Measurements from ENCODE around the gene CD6. TPM values are rescaled to one million over a fixed set of nuclear protein-coding genes. Genes with fewer than 3 reads are reported as not detected.

CD6 gene
- total RNA-seq, 3 donors from 2014 or later (not counting 1 experiment from before 2014, with no cell fraction given): 18.9 to 111 (median 85.6) TPM

DNA sequence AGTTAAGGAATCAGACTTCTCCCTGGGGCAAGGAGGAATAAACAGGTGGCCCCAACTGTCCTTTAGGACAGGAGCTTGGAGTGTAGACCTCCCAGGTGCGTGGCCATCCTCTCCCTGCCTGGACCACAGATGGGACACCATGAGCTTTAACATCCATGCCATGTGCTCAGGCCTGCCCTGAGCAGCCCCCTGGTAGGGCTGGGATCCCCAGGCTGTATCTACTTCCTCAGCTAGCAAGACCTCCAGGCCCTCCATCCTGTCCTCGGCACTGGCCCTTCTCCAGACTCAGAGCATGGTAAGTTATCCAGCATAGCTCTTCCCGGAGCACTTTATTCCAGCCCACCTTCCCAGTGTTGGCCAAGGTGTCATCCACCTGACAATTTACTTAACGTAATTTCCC is 5.7 kb downstream of the CD6 start:
- intact Hi-C loops (cut with micrococcal nuclease): no loop called here
- Mint-ChIP-seq H3K27ac (peak overlapping the region in 1 of 2 donors; percentile 88), H3K27me3 (ENCODE audit: low read depth in 2 of 2) (no peaks in the 10 kb centered on the region), H3K4me3 (peak overlapping the region; percentile 73), H3K9me3 (no peaks in the 10 kb centered on the region), H3K36me3 (no peaks in the 10 kb centered on the region), H3K4me1 (peaks cover 22 to 56% of the 10 kb centered on the region in 2 donors)
- WGBS (ENCODE audit: insufficient coverage): 85% methylated on average over 4 of the region's 4 CpGs
- no peak for ATAC-seq
- TF ChIP-seq, protein P1, sequence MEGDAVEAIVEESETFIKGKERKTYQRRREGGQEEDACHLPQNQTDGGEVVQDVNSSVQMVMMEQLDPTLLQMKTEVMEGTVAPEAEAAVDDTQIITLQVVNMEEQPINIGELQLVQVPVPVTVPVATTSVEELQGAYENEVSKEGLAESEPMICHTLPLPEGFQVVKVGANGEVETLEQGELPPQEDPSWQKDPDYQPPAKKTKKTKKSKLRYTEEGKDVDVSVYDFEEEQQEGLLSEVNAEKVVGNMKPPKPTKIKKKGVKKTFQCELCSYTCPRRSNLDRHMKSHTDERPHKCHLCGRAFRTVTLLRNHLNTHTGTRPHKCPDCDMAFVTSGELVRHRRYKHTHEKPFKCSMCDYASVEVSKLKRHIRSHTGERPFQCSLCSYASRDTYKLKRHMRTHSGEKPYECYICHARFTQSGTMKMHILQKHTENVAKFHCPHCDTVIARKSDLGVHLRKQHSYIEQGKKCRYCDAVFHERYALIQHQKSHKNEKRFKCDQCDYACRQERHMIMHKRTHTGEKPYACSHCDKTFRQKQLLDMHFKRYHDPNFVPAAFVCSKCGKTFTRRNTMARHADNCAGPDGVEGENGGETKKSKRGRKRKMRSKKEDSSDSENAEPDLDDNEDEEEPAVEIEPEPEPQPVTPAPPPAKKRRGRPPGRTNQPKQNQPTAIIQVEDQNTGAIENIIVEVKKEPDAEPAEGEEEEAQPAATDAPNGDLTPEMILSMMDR (IDR thresholded peaks at IDR 0.05): no peak
- DNase-seq: no peak
- Histone ChIP-seq H3K4me1 (ENCODE audit: control insufficient read depth, insufficient read depth, low read length) (peaks cover 77% of the 10 kb centered on the region), H3K4me3 (ENCODE audit: low read length) (no peak overlapping the region), H3K27ac (ENCODE audit: low read length) (peak overlapping the region; percentile 5), H3K9me3 (ENCODE audit: control insufficient read depth, insufficient read depth, low read length) (no peaks in the 10 kb centered on the region), H3K27me3 (ENCODE audit: control insufficient read depth, insufficient read depth, low read length) (no peaks in the 10 kb centered on the region), H3K36me3 (ENCODE audit: control insufficient read depth, insufficient read depth, low read length) (no peaks in the 10 kb centered on the region)

- H3K4me3 ChIP-seq (ENCODE audit: low read length): no peak overlapping the region
- Mint-ChIP-seq H3K27me3 (ENCODE audit: low read depth in 2 of 2) (no peaks in the 10 kb centered on the region), H3K27ac (peak overlapping the region in 1 of 2 donors; percentile 88), H3K9me3 (no peaks in the 10 kb centered on the region), H3K36me3 (no peaks in the 10 kb centered on the region), H3K4me3 (peak overlapping the region; percentile 73), H3K4me1 (peaks cover 19 to 50% of the 10 kb centered on the region in 2 donors)
- H3K9me3 ChIP-seq (ENCODE audit: control insufficient read depth, insufficient read depth, low read length): no peaks in the 10 kb centered on the region
- H3K27ac ChIP-seq (ENCODE audit: low read length): peak overlapping the region; percentile 64
- TF ChIP-seq, protein P1 (IDR thresholded peaks at IDR 0.05): no peak
- no peaks in the 10 kb centered on the region for H3K27me3 ChIP-seq (ENCODE audit: control insufficient read depth, insufficient read depth, low read length)
- peaks cover 76% of the 10 kb centered on the region for H3K4me1 ChIP-seq (ENCODE audit: control insufficient read depth, insufficient read depth, low read length)
- ATAC-seq (no peak), DNase-seq (no peak)
- intact Hi-C loops (cut with micrococcal nuclease): no loop called here
- peaks cover 2% of the 10 kb centered on the region for H3K36me3 ChIP-seq (ENCODE audit: control insufficient read depth, insufficient read depth, low read length)
Measured at GRCh38 chr11:60977836-60978235, 6.4 kb downstream of the CD6 start.

DNA sequence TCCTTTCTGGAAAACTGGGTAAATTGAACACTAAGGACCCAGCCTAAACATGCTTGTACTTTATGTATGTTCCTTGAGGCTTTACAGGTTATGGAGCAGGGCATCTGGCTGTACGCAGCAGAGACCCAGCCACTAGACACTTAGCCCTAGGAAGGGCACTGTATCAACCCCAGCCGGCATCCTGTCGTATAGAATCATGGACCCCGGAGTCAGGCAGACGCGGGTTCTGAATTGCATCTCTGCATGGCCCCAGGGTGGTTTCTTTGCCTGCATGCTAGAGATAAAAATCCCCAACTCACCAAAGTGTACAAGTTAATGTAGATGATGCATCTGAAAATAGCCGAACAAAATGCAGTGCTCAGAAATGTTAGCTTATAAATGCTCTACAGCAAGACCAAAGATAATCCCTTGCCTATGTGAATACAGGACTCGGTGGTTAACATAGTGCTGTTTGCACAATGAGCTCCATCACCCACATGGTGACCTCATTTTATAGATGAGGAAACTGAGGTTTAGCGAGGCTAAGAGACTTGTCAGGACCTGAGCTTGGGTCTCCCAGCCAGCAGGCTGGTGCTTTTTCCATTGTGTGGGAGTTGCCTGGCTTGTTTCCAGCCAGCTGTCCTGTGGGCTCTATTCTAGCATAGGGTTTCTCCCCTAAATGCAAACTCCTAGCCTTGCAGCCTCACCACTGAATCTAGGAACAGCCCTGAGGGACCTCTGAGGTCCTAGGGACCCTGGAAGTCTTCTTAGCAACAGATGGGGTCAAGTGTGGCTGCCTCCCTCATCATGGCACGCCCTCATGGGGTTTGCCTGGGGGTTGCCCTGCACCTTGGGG is 7.3 kb downstream of the CD6 start:
- TF ChIP-seq, protein P1 (IDR thresholded peaks at IDR 0.05): no peak
- Mint-ChIP-seq H3K36me3 (no peaks in the 10 kb centered on the region), H3K27ac (peak overlapping the region; percentile 65 to 88), H3K4me3 (peak overlapping the region; percentile 73), H3K9me3 (no peaks in the 10 kb centered on the region), H3K27me3 (ENCODE audit: low read depth in 2 of 2) (no peaks in the 10 kb centered on the region), H3K4me1 (peaks cover 17 to 49% of the 10 kb centered on the region in 2 donors)
- Histone ChIP-seq H3K27ac (ENCODE audit: low read length) (peak overlapping the region; percentile 64), H3K4me1 (ENCODE audit: control insufficient read depth, insufficient read depth, low read length) (peaks cover 68% of the 10 kb centered on the region), H3K36me3 (ENCODE audit: control insufficient read depth, insufficient read depth, low read length) (peaks cover 2% of the 10 kb centered on the region), H3K4me3 (ENCODE audit: low read length) (no peak overlapping the region), H3K9me3 (ENCODE audit: control insufficient read depth, insufficient read depth, low read length) (no peaks in the 10 kb centered on the region), H3K27me3 (ENCODE audit: control insufficient read depth, insufficient read depth, low read length) (no peaks in the 10 kb centered on the region)
- ATAC-seq (peak; percentile 82 to 89 (median 85)), DNase-seq (peak in 1 of 2 donors; percentile 77)
- intact Hi-C loops (cut with micrococcal nuclease): no loop called here
- 39% methylated on average over 10 of the region's 10 CpGs for WGBS (ENCODE audit: insufficient coverage)
